GM19193 (cell line): Measurements from ENCODE around the gene HTR1E.

Experiments
- POLR2A ChIP-seq: IDR thresholded peaks from 4 replicates; pipeline ENCODE4 v1.6.1; 2011; ENCODE audit not compliant: insufficient read depth, insufficient read length; ENCODE audit errors: extremely low read depth

Gene HTR1E

GRCh38 chr6:87059943-87060342 is 122.6 kb downstream of the HTR1E start:
- TF ChIP-seq POLR2A: no peak

- no peak for TF ChIP-seq POLR2A
Observed at GRCh38 chr6:87065117-87065516, 127.8 kb downstream of the HTR1E start.
